NK-92 (cell line): ENCODE measurements around the gene PGAP6.
"Not testable (repeated sequence)": the region's sequence is repeated elsewhere in the genome, so short reads cannot be mapped to it uniquely, and the experiment has no call there.

Source experiments
- DNase-seq: peaks from one replicate; lab custom pipeline; 2025; ENCODE audit not compliant: unreplicated experiment; lab: John Stamatoyannopoulos, UW

The PGAP6 gene

GRCh38 chr16:381789-382717 is at the start of gene PGAP6:
Gene PGAP6 (minus strand): TSS chr16:381978. CDS start chr16:381821, 157 bp downstream.
- DNase-seq, result no peak

GRCh38 chr16:430904-431303 is 49.1 kb upstream of the PGAP6 start:
- DNase-seq, result no peak

- no peak for DNase-seq
Observed at GRCh38 chr16:427250-427649, 45.5 kb upstream of the PGAP6 start.

GRCh38 chr16:426906-427249 is 45.1 kb upstream of the PGAP6 start:
- no peak for DNase-seq

GRCh38 chr16:426115-426905 is 44.5 kb upstream of the PGAP6 start:
- DNase-seq, result no peak

- DNase-seq, result no peak
Observed at GRCh38 chr16:425740-426114, 43.9 kb upstream of the PGAP6 start.

- no peak for DNase-seq
Observed at GRCh38 chr16:425082-425718, 43.4 kb upstream of the PGAP6 start, which contains the start of gene RAB11FIP3. Gene RAB11FIP3 (plus strand): TSS chr16:425649. CDS start chr16:426007, 358 bp downstream.

- DNase-seq, result no peak
Observed at GRCh38 chr16:424623-425081, 42.9 kb upstream of the PGAP6 start.

GRCh38 chr16:424033-424622 is 42.4 kb upstream of the PGAP6 start:
- no peak for DNase-seq

- DNase-seq, result not testable (repeated sequence)
Observed at GRCh38 chr16:422179-422578, 40.4 kb upstream of the PGAP6 start.

GRCh38 chr16:415170-415498 is 33.4 kb upstream of the PGAP6 start:
- not testable (repeated sequence) for DNase-seq

GRCh38 chr16:414395-415169 is 32.8 kb upstream of the PGAP6 start:
- DNase-seq, result no peak

GRCh38 chr16:411576-412265 is 29.9 kb upstream of the PGAP6 start:
- no peak for DNase-seq

GRCh38 chr16:410516-411178 is 28.9 kb upstream of the PGAP6 start:
- no peak for DNase-seq

- no peak for DNase-seq
Observed at GRCh38 chr16:407253-407652, 25.5 kb upstream of the PGAP6 start.

GRCh38 chr16:405548-406506 is 24.0 kb upstream of the PGAP6 start:
- DNase-seq, result no peak

GRCh38 chr16:404971-405486 is 23.3 kb upstream of the PGAP6 start:
- DNase-seq, result no peak
